HepG2 (cell line): ENCODE measurements around the gene TRERF1. TPM values are rescaled to one million over a fixed set of nuclear protein-coding genes. Genes with fewer than 3 reads are reported as not detected.

Experiments used
- ATAC-seq: fragments of 200-7000 bp; cut with Tn5 transposase; 3 replicates; pipeline ENCODE4 v1.9.1; 2020; ENCODE audit warnings: mild to moderate bottlenecking, moderate library complexity
- BruUV-seq: library from RNA; stranded (reverse); fragments of 400-500 nt; replicated peaks from 2 replicates; lab custom pipeline; 2021; lab: Mats Ljungman, UMichigan
- CTCF ChIA-PET: fragments of 300-600 bp; formaldehyde crosslinking; extraction: SDS; loops from one replicate; lab custom pipeline; 2021; ENCODE audit warnings: low total read pairs, inconsistent platforms, low intra/inter-chr PET ratio; lab: Yijun Ruan, JAX
- POLR2A ChIA-PET: fragments of 350-600 bp; sonication (Branson Sonifier 250); formaldehyde crosslinking; loops from one replicate; lab custom pipeline; 2020; ENCODE audit warnings: antibody characterized with exemption, inconsistent platforms; lab: Yijun Ruan, JAX
- DNase-seq: peaks from one replicate; pipeline ENCODE4 v3.0.0-alpha.2; 2015; ENCODE audit warnings: low spot score
- FAIRE-seq: peaks from 3 replicates; lab custom pipeline; 2011; peaks lifted over from hg19 to GRCh38; lab: Jason Lieb, UNC
- H2AFZ ChIP-seq: one replicate; pipeline ENCODE4 v1.6.1; 2011; ENCODE audit warnings: low read length, inconsistent platforms
- H3K27ac ChIP-seq: fragments of 300-600 bp; 3 replicates; pipeline ENCODE4 v1.8.0; 2011; ENCODE audit warnings: mixed run types, mild to moderate bottlenecking, mixed read lengths, low read length, inconsistent platforms; ENCODE audit not compliant: insufficient read depth; ENCODE audit errors: extremely low read length
- H3K27me3 ChIP-seq, 2 experiments: fragments of 200-600 bp in 1 of 2; 2 replicates in 1 of 2; 3 replicates in 1 of 2; pipeline versions ENCODE4 v1.6.0 to v1.8.0; 2011; ENCODE audit warnings: low read length in 2 of 2, mild to moderate bottlenecking in 2 of 2, moderate library complexity in 2 of 2, inconsistent platforms in 1 of 2; ENCODE audit not compliant: insufficient read depth in 2 of 2, control insufficient read depth in 1 of 2
- H3K36me3 ChIP-seq, 2 experiments: fragments of 200-600 bp in 1 of 2; replicated peaks in 1 of 2; 2 replicates in 1 of 2; 3 replicates in 1 of 2; pipeline versions ENCODE4 v1.5.1 to v1.8.0; 2011; ENCODE audit warnings: low read length in 2 of 2, inconsistent platforms in 1 of 2; ENCODE audit not compliant: insufficient read depth in 2 of 2, control insufficient read depth in 1 of 2
- H3K4me1 ChIP-seq: 2 replicates; pipeline ENCODE4 v1.5.1; 2012; ENCODE audit warnings: low read length, inconsistent platforms; ENCODE audit not compliant: insufficient read depth
- H3K4me2 ChIP-seq: 2 replicates; pipeline ENCODE4 v1.6.0; 2011; ENCODE audit warnings: low read depth, low read length, inconsistent platforms
- H3K4me3 ChIP-seq, 3 experiments: fragments of 200-600 bp in 1 of 3; sonication (generic), shearing (Covaris generic) in 1 of 3; replicated peaks in 1 of 3; 2 replicates each; pipeline ENCODE4 v1.5.1; 2011 to 2016; ENCODE audit warnings: low read length in 3 of 3, inconsistent platforms in 2 of 3, low read depth in 2 of 3, mild to moderate bottlenecking in 2 of 3, control low read depth in 1 of 3, mixed read lengths in 1 of 3; ENCODE audit not compliant: insufficient read depth in 1 of 3
- H3K79me2 ChIP-seq: one replicate; pipeline ENCODE4 v1.6.1; 2011; ENCODE audit warnings: low read length, inconsistent platforms; ENCODE audit not compliant: insufficient read depth
- H3K9ac ChIP-seq: 2 replicates; pipeline ENCODE4 v1.6.0; 2011; ENCODE audit warnings: mild to moderate bottlenecking, low read depth, low read length, inconsistent platforms; ENCODE audit not compliant: insufficient read depth
- H3K9me3 ChIP-seq: 2 replicates; pipeline ENCODE4 v1.5.1; 2012; ENCODE audit warnings: mild to moderate bottlenecking, low read length
- H4K20me1 ChIP-seq: 2 replicates; pipeline ENCODE4 v1.6.0; 2011; ENCODE audit warnings: inconsistent platforms, mild to moderate bottlenecking, low read length, moderate library complexity; ENCODE audit not compliant: insufficient read depth
- RARA ChIP-seq: IDR thresholded peaks from 2 replicates; pipeline ENCODE4 v1.6.1; 2016; ENCODE audit warnings: missing genetic modification reagents, missing compliant biosample characterization
- SOX6 ChIP-seq, 2 experiments: fragments of 450-650 bp in 1 of 2; sonication (generic) in 1 of 2; formaldehyde crosslinking in 1 of 2; IDR thresholded peaks; 2 replicates each; pipeline versions ENCODE4 v1.4.0 to v1.6.1; 2017 to 2020; ENCODE audit warnings: antibody characterized with exemption in 1 of 2, mild to moderate bottlenecking in 1 of 2, missing genetic modification reagents in 1 of 2
- SRF ChIP-seq: IDR thresholded peaks from 2 replicates; pipeline ENCODE4 v1.6.1; 2011; ENCODE audit warnings: mild to moderate bottlenecking, low read depth, low read length, moderate library complexity
- ZNF652 ChIP-seq: IDR thresholded peaks from 2 replicates; pipeline ENCODE4 v1.6.1; 2016; ENCODE audit warnings: low read depth, borderline replicate concordance
- ZNF850 ChIP-seq: sonication (generic); formaldehyde crosslinking; conservative IDR thresholded peaks from 2 replicates; pipeline ENCODE4 v1.9.0; 2021; ENCODE audit warnings: mild to moderate bottlenecking, missing genetic modification reagents
- whole genome bisulfite sequencing: methylation state at CpG from one replicate; pipeline ENCODE4 v1.1.6; 2017; ENCODE audit warnings: low lambda C conversion rate; 5-methylcytosine and 5-hydroxymethylcytosine counted together
- in situ Hi-C: cut with HindIII; loops from 2 replicates; pipeline ENCODE4 v1.10.0; 2017; ENCODE audit warnings: low pct_unique_long_range_greater_than_20kb; ENCODE audit not compliant: extremely low pct_ligation_motif_present
- intact Hi-C: fragments of 100-400 bp; cut with micrococcal nuclease; formaldehyde crosslinking; loops from one replicate; pipeline ENCODE4 v1.10.0; 2022; ENCODE audit not compliant: unreplicated experiment
- polyA plus RNA-seq, 8 experiments: library from polyadenylated mRNA; depleted of rRNA in 3 of 8; stranded (reverse) in 7 of 8; unstranded in 1 of 8; fragments of >200 nt; fragmentation: Illumina TruSeq in 4 of 8; extraction: Trizol in 4 of 8; gene quantifications; 2 replicates each; pipeline versions ENCODE4 v1.2.1 to v1.2.3, GENCODE V29; 2011 to 2016; ENCODE audit warnings: low read depth in 4 of 8, missing spikeins in 1 of 8, mixed read lengths in 1 of 8; ENCODE audit not compliant: insufficient read depth in 1 of 8
- total RNA-seq, 5 experiments: library from RNA; depleted of rRNA; stranded (reverse); fragments of >200 nt; fragmentation: Illumina TruSeq; extraction: Trizol; gene quantifications; 2 replicates each; pipeline ENCODE4 v1.2.3, GENCODE V29; 2016; ENCODE audit warnings: low read depth in 1 of 5
- TF ChIP-seq, protein P1 (sequence below): sonication (generic); formaldehyde crosslinking; IDR thresholded peaks from 2 replicates; pipeline ENCODE4 v1.4.0; 2020; ENCODE audit warnings: missing genetic modification reagents
- TF ChIP-seq, protein P2 (sequence below): sonication (generic); formaldehyde crosslinking; IDR thresholded peaks from 2 replicates; pipeline ENCODE4 v1.8.0; 2022; ENCODE audit warnings: mild to moderate bottlenecking, missing genetic modification reagents, moderate library complexity

The TRERF1 gene
- total and polyA plus RNA-seq, 2 of the 13 experiments (the other 11 are each of a cell fraction or from before 2014, with no cell fraction given), result 0.02 TPM; not detected in 1

DNA sequence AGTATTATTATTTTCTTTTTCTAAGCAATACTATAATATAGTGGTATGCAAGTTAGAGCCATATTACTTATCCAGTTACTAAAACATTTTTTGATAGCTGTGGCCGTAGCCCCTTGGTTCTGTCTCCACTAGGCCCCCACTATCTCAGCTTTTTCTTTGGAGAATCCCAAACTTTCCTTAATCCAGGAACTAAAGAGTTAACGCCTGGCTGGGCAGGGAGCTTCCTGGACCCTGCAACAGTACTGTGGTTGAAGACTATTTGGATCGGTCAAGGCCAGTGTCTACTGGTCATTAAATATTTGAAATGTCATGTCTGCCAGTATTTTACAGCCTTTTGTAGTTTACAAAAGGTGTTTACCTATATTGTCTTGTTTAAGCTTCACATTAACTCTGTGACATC lies 20.0 kb upstream of the TRERF1 start:
- Histone ChIP-seq H3K79me2 (no peaks in the 10 kb centered on the region), H3K27me3 (no peaks in the 10 kb centered on the region; a peak in 1 of 5 replicates), H3K4me1 (peaks cover 9% of the 10 kb centered on the region), H4K20me1 (no peaks in the 10 kb centered on the region), H2AFZ (no peak overlapping the region), H3K36me3 (no peaks in the 10 kb centered on the region), H3K4me3 (no peak overlapping the region), H3K9me3 (no peaks in the 10 kb centered on the region; the same call in 1 of the 2 replicates), H3K9ac (no peak overlapping the region), H3K4me2 (no peak overlapping the region), H3K27ac (no peak overlapping the region)
- WGBS, result 4% methylated on average over 3 of the region's 3 CpGs
- FAIRE-seq (no peak), DNase-seq (no peak), ATAC-seq (no peak)
- no TSS peak for BruUV-seq
- TF ChIP-seq, protein P1, sequence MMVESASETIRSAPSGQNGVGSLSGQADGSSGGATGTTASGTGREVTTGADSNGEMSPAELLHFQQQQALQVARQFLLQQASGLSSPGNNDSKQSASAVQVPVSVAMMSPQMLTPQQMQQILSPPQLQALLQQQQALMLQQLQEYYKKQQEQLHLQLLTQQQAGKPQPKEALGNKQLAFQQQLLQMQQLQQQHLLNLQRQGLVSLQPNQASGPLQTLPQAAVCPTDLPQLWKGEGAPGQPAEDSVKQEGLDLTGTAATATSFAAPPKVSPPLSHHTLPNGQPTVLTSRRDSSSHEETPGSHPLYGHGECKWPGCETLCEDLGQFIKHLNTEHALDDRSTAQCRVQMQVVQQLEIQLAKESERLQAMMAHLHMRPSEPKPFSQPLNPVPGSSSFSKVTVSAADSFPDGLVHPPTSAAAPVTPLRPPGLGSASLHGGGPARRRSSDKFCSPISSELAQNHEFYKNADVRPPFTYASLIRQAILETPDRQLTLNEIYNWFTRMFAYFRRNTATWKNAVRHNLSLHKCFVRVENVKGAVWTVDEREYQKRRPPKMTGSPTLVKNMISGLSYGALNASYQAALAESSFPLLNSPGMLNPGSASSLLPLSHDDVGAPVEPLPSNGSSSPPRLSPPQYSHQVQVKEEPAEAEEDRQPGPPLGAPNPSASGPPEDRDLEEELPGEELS (CRISPR knock-in tag), result peak; percentile 24; the same call in 1 of the 2 replicates
- TF ChIP-seq, protein P2, sequence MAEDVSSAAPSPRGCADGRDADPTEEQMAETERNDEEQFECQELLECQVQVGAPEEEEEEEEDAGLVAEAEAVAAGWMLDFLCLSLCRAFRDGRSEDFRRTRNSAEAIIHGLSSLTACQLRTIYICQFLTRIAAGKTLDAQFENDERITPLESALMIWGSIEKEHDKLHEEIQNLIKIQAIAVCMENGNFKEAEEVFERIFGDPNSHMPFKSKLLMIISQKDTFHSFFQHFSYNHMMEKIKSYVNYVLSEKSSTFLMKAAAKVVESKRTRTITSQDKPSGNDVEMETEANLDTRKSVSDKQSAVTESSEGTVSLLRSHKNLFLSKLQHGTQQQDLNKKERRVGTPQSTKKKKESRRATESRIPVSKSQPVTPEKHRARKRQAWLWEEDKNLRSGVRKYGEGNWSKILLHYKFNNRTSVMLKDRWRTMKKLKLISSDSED, result no peak
- TF ChIP-seq SRF (no peak), ZNF652 (CRISPR knock-in tag) (peak; percentile 93), RARA (CRISPR knock-in tag) (0 out of 2 replicates have a peak, but pooled peaks have one; percentile 10), SOX6 (IDR thresholded peaks at IDR 0.05) (no peak), SOX6 (CRISPR knock-in tag; IDR thresholded peaks at IDR 0.05) (0 out of 2 replicates have a peak, but pooled peaks have one; percentile 30), ZNF850 (CRISPR knock-in tag) (no peak)
- ChIA-PET POLR2A (no interaction called here), CTCF (no interaction called here)
- in situ Hi-C loops (no loop called here), intact Hi-C loops (no loop called here)
